HG02763 (cell line): ENCODE data around the gene RANBP1.

Source experiments
- ATAC-seq: cut with Tn5 transposase; IDR thresholded peaks from one replicate; pipeline ENCODE4 v1.9.1; 2021; ENCODE audit warnings: mild to moderate bottlenecking, moderate library complexity; ENCODE audit not compliant: unreplicated experiment

The RANBP1 gene

GRCh38 chr22:20118300-20119020, 2.6 kb downstream of the RANBP1 start:
- no peak for ATAC-seq

DNA sequence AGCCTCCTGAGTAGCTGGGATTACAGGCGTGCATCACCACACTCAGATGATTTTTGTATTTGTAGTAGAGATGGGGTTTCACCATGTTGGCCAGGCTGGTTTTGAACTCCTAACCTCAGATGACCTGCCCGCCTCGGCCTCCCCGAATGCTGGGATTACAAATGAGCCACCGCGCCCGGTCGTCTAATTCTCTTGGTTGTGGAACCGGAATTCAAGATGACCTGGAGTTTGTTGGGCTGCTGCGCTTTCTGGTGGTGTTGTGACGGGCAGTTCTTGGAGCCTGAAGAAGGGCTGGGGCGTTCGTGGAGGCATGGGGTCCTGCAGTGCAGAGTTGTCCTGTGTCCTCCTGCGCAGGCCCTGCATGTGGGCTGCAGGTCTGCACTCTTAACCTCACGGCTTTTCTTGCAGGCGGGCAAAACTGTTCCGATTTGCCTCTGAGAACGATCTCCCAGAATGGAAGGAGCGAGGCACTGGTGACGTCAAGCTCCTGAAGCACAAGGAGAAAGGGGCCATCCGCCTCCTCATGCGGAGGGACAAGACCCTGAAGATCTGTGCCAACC, 6.0 kb downstream of the RANBP1 start:
- ATAC-seq: no peak

GRCh38 chr22:20123366-20124082, 7.6 kb downstream of the RANBP1 start:
- ATAC-seq: no peak

- no peak for ATAC-seq
These were observed 8.3 kb downstream of the RANBP1 start for GRCh38 chr22:20124083-20124787.

- no peak for ATAC-seq
These were observed 9.6 kb downstream of the RANBP1 start for GRCh38 chr22:20125201-20126174.

GRCh38 chr22:20126284-20127029, 10.6 kb downstream of the RANBP1 start:
- ATAC-seq: no peak

DNA sequence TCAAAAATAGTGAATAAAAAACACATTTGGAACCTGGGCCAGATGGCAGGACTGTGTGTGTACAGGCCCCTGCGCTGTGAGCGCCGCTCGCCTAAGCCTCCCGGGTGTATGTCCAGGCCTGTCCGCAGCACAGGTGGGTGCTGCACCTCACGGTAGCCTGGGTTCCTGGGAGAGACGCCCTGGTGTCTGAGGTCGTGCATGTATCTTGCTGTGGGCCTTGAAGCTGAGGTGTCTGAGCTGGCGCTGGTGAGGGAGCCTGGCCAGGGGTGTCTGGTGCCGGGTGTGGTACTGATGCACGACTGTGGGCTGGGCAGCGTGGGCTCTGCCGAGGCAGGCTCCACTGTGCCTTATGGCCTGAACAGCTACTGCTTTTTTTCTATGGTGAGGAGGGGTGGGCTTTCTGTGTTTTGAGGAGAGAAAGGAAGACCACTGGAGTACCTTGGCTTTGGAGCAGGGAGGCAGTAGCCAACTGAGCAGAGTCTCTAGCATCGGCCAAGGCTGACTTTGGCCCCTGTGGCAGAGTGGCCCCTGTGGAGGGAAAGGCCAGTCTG, 11.5 kb downstream of the RANBP1 start:
- ATAC-seq: no peak

DNA sequence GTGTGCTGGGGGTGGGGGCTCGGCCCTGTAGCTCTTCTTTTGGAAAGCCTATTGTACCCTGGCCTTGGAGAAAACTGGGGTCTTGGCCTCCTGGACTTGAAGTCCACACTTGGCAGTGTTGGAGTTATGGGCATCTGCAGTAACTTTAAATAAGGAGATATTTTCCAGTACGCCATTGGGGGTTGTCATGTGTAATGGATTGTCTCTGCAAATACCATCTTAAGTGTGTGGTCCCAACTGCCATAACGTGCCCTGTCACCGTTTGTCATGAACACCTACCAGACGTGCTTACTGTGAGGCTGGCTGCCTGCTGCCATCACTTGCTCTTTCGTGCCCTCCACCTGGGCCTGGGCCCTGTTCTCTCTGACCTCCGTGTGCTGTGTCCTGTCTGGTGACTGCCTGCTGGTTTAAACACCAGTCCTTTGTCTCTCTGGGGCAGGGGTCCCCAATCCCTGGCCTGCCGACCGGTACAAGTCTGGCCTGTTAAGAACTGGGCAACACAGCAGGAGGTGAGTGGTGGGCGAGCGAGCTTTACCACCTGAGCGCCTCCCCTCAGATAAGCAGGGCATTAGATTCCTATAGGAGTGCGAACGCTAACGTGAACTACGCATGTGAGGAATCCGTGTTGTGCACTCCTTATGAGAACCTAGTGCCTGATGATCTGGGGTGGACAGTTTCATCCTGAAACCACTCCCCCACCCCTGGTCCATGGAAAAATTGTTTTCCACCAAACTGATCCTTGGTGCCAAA, 12.1 kb downstream of the RANBP1 start:
- ATAC-seq: no peak

DNA sequence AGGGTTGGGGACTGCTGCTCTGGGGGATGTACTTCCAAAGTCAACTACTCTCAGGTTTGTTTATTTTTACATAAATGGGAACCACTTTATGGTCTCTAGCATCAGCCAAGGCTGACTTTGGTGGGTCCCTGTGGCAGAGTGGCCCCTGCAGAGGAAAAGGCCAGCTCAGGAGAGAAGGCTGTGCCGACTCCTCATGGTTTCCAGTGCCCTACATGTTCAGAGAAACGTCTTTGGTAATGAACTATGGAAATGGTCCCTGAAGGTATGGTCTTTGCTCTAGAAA, 12.7 kb downstream of the RANBP1 start:
- ATAC-seq: no peak

GRCh38 chr22:20128902-20129746, 13.2 kb downstream of the RANBP1 start:
- no peak for ATAC-seq

GRCh38 chr22:20129747-20130014, 13.8 kb downstream of the RANBP1 start:
- no peak for ATAC-seq

DNA sequence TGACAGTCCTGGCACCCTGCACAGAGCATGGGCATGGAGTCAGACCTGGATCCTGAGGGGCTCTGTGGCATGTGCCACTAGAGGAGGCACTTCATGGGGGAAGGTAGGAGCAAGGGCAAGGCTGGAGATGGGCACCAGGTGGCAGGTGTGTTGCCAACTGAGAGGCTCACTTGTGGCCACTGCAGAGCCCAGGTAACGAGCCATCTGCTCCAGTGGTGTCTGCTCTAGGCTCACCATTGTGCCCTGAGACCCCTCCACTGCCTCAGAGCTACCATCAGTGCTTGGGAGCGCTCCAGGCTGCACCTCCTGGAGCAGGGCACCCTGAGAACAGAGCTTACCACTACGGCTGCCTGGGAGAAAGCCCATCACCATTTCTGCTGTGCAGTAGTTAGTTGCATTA, 14.4 kb downstream of the RANBP1 start:
- ATAC-seq: no peak

GRCh38 chr22:20130731-20131596, 15.1 kb downstream of the RANBP1 start:
- ATAC-seq: peak; percentile 65

DNA sequence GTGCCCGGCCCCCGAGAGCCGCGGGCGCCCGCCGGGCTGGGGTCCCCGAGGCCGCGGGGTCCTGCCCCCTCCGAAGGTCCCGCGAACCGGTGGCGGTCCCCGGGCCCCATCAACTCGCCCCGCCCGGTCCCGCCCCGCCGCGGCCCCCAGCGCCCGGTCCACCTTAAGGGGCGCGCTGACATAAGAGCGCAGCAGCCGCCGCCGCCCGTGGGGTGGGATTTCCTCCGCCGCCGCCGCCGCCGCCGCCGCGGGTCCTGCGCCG, 15.6 kb downstream of the RANBP1 start, which contains the start of gene ZDHHC8:
ZDHHC8 (plus strand) TSS at position 208 of the 262 bp plus-strand sequence. CDS start 144 bp downstream, outside the sequence.
- peak; percentile 41 for ATAC-seq

DNA sequence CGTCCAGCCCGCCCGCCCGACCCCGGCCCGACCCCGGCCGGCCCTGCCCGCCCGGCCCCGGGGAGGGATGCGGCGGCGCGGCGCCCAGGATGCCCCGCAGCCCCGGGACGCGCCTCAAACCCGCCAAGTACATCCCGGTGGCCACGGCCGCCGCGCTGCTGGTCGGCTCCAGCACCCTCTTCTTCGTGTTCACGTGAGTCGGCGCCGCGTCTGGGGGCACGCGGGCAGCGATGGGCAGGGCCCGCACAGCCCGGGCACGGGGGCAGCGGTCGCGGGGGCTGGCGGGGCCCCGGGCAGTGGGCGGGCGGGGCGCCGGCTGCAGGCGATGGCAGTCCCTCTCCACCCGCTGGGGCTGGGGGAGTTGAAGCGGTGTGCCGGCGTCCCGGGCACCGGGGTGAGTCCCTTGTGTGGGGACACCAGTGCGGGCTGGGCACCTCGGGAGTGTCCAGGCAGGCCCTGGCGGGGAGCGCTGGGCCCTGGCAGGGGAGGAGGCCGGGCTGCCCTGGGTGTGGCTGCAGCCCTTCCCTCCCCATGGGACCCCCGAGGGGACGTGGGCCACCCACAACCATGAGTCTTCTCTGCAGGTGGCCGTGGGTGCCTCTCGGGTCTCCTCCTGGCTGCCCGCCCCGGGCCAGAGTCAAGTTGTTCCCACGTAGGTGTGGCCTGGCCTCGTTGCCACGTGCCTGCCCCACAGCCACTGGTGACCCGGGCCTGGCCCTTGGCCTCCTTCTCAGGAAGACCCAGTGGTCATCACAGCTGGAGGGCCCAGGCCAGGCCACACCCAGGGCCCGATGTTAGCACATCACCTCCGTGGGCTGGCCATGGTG, 16.2 kb downstream of the RANBP1 start:
- ATAC-seq: peak; percentile 5

GRCh38 chr22:20132686-20133246, 16.9 kb downstream of the RANBP1 start:
- no peak for ATAC-seq
